H1 (cell line): ENCODE results near the gene RAPGEF5. TPM values are rescaled to one million over a fixed set of nuclear protein-coding genes. Genes with fewer than 3 reads are reported as not detected.

Source experiments
- CTCF ChIA-PET: fragments of 300-600 bp; sonication (Branson Sonifier 250); formaldehyde crosslinking; loops from one replicate; lab custom pipeline; 2021; ENCODE audit not compliant: partially characterized antibody; lab: Charles Lee
- POLR2A ChIA-PET: fragments of 300-600 bp; sonication (Branson Sonifier 250); formaldehyde crosslinking; loops from one replicate; lab custom pipeline; 2021; ENCODE audit warnings: inconsistent platforms; ENCODE audit not compliant: partially characterized antibody; lab: Charles Lee
- DNase-seq, 2 experiments: peaks; one replicate each; pipeline versions ENCODE4 v3.0.0 to v3.0.0-alpha.2; 2010 to 2022; ENCODE audit warnings: low spot score in 2 of 2, low read depth in 1 of 2, mixed read lengths in 1 of 2
- FAIRE-seq: peaks from 2 replicates; lab custom pipeline; 2011; peaks lifted over from hg19 to GRCh38; lab: Jason Lieb, UNC
- H2AFZ ChIP-seq: 2 replicates; pipeline ENCODE4 v1.8.1; 2012; ENCODE audit warnings: low read length, inconsistent platforms
- H2AK5ac ChIP-seq: 2 replicates; pipeline ENCODE4 v1.6.1; 2013; ENCODE audit warnings: low read depth, low read length
- H2BK120ac ChIP-seq: replicated peaks from 2 replicates; pipeline ENCODE3; 2013; ENCODE audit warnings: low read depth, low read length, inconsistent platforms
- H2BK12ac ChIP-seq: 2 replicates; pipeline ENCODE4 v1.6.1; 2013; ENCODE audit warnings: low read depth, low read length
- H2BK15ac ChIP-seq: 2 replicates; pipeline ENCODE4 v1.6.1; 2013; ENCODE audit warnings: low read length
- H2BK20ac ChIP-seq: 2 replicates; pipeline ENCODE4 v1.6.1; 2013; ENCODE audit warnings: low read length
- H2BK5ac ChIP-seq: 2 replicates; pipeline ENCODE4 v1.6.1; 2013; ENCODE audit warnings: low read depth, low read length
- H3K14ac ChIP-seq: 2 replicates; pipeline ENCODE4 v1.6.1; 2013; ENCODE audit warnings: inconsistent platforms; ENCODE audit not compliant: insufficient read length
- H3K18ac ChIP-seq: 2 replicates; pipeline ENCODE4 v1.6.1; 2013; ENCODE audit warnings: low read length; ENCODE audit errors: extremely low read depth
- H3K23ac ChIP-seq: 2 replicates; pipeline ENCODE4 v1.6.1; 2013; ENCODE audit warnings: inconsistent platforms; ENCODE audit not compliant: insufficient read length
- H3K23me2 ChIP-seq: 2 replicates; pipeline ENCODE4 v1.6.1; 2013; ENCODE audit warnings: low read depth, low read length
- H3K27ac ChIP-seq: 2 replicates; pipeline ENCODE4 v1.6.1; 2011; ENCODE audit warnings: low read depth, low read length, inconsistent platforms
- H3K27me3 ChIP-seq, 4 experiments: replicated peaks in 1 of 4; 1 replicate in 1 of 4; 2 replicates in 3 of 4; pipeline versions ENCODE4 v1.6.1 to v1.8.1; 2011 to 2013; ENCODE audit warnings: low read length in 3 of 4, mild to moderate bottlenecking in 3 of 4, inconsistent platforms in 2 of 4, mixed read lengths in 2 of 4, moderate library complexity in 1 of 4; ENCODE audit not compliant: control insufficient read depth in 3 of 4, insufficient read depth in 3 of 4; ENCODE audit errors: extremely low read depth in 1 of 4
- H3K36me3 ChIP-seq, 4 experiments: 2 replicates each; pipeline versions ENCODE4 v1.6.1 to v1.8.1; 2011 to 2013; ENCODE audit warnings: mild to moderate bottlenecking in 4 of 4, low read length in 3 of 4, moderate library complexity in 2 of 4, control low read depth in 1 of 4, inconsistent platforms in 1 of 4; ENCODE audit not compliant: insufficient read depth in 4 of 4, control insufficient read depth in 2 of 4
- H3K4ac ChIP-seq: replicated peaks from 2 replicates; pipeline ENCODE3; 2013; ENCODE audit warnings: low read length, low read depth, mixed read lengths, inconsistent platforms; ENCODE audit not compliant: insufficient read length
- H3K4me1 ChIP-seq, 4 experiments: replicated peaks in 1 of 4; 1 replicate in 1 of 4; 2 replicates in 3 of 4; pipeline versions ENCODE4 v1.6.1 to v1.8.1; 2011 to 2013; ENCODE audit warnings: low read length in 3 of 4, inconsistent platforms in 2 of 4, mixed read lengths in 1 of 4; ENCODE audit not compliant: insufficient read depth in 4 of 4, control insufficient read depth in 3 of 4
- H3K4me2 ChIP-seq, 2 experiments: 2 replicates each; pipeline versions ENCODE4 v1.6.1 to v1.8.1; 2011 to 2013; ENCODE audit warnings: low read depth in 2 of 2, low read length in 2 of 2, control low read depth in 1 of 2, inconsistent platforms in 1 of 2, mild to moderate bottlenecking in 1 of 2; ENCODE audit not compliant: insufficient read depth in 1 of 2
- H3K4me3 ChIP-seq, 4 experiments: fragments of 200-600, 300-600 bp in 1 of 4; sonication (generic), shearing (Covaris generic), sonication (Bioruptor Twin) in 1 of 4; 2 replicates each; pipeline versions ENCODE4 v1.5.1 to v1.8.1; 2011 to 2016; ENCODE audit warnings: low read length in 4 of 4, low read depth in 3 of 4, control low read depth in 2 of 4, inconsistent platforms in 2 of 4, mild to moderate bottlenecking in 2 of 4, mixed read lengths in 1 of 4, moderate library complexity in 1 of 4; ENCODE audit not compliant: insufficient read depth in 2 of 4; ENCODE audit errors: extremely low read depth in 1 of 4
- H3K56ac ChIP-seq: replicated peaks from 2 replicates; pipeline ENCODE3; 2013; ENCODE audit warnings: low read depth, mild to moderate bottlenecking, mixed read lengths, low read length, inconsistent platforms; ENCODE audit not compliant: insufficient read length
- H3K79me1 ChIP-seq: 2 replicates; pipeline ENCODE4 v1.6.1; 2013; ENCODE audit warnings: low read depth, low read length, control low read depth
- H3K79me2 ChIP-seq, 2 experiments: 2 replicates each; pipeline versions ENCODE4 v1.6.1 to v1.8.1; 2012 to 2013; ENCODE audit warnings: low read length in 2 of 2, mild to moderate bottlenecking in 2 of 2, inconsistent platforms in 1 of 2; ENCODE audit not compliant: insufficient read depth in 2 of 2, control insufficient read depth in 1 of 2
- H3K9ac ChIP-seq, 4 experiments: replicated peaks in 1 of 4; 1 replicate in 1 of 4; 2 replicates in 3 of 4; pipeline versions ENCODE4 v1.6.1 to v1.8.1; 2011 to 2013; ENCODE audit warnings: low read depth in 3 of 4, low read length in 3 of 4, control low read depth in 2 of 4, mild to moderate bottlenecking in 2 of 4, moderate library complexity in 2 of 4, inconsistent platforms in 1 of 4; ENCODE audit errors: extremely low read depth in 1 of 4
- H3K9me3 ChIP-seq, 2 experiments: 2 replicates each; pipeline versions ENCODE4 v1.6.1 to v1.8.1; 2012 to 2013; ENCODE audit warnings: mild to moderate bottlenecking in 2 of 2, moderate library complexity in 2 of 2, control low read depth in 1 of 2, inconsistent platforms in 1 of 2, low read depth in 1 of 2, low read length in 1 of 2, mixed read lengths in 1 of 2; ENCODE audit not compliant: insufficient read depth in 2 of 2
- H4K20me1 ChIP-seq, 2 experiments: replicated peaks in 1 of 2; 2 replicates each; pipeline versions ENCODE3 to v1.8.1; 2011 to 2013; ENCODE audit warnings: inconsistent platforms in 2 of 2, low read length in 2 of 2, mild to moderate bottlenecking in 1 of 2; ENCODE audit not compliant: insufficient read depth in 2 of 2, control insufficient read depth in 1 of 2
- H4K5ac ChIP-seq: 2 replicates; pipeline ENCODE4 v1.6.1; 2013; ENCODE audit warnings: low read length, low read depth, mixed read lengths, inconsistent platforms; ENCODE audit not compliant: insufficient read length
- H4K8ac ChIP-seq: 2 replicates; pipeline ENCODE4 v1.8.0; 2013; ENCODE audit warnings: mild to moderate bottlenecking, moderate library complexity, low read length, inconsistent platforms; ENCODE audit not compliant: insufficient read depth; ENCODE audit errors: extremely low read depth
- H4K91ac ChIP-seq: replicated peaks from 2 replicates; pipeline ENCODE3; 2013; ENCODE audit warnings: low read length, mixed read lengths, inconsistent platforms; ENCODE audit not compliant: insufficient read length
- BCL11A ChIP-seq, 2 experiments: IDR thresholded peaks; one replicate each; pipeline ENCODE4 v1.6.1; 2011; ENCODE audit warnings: low read depth in 2 of 2, low read length in 2 of 2, mild to moderate bottlenecking in 2 of 2
- GABPA ChIP-seq: IDR thresholded peaks from 2 replicates; pipeline ENCODE4 v1.6.1; 2011; ENCODE audit warnings: mild to moderate bottlenecking, low read length, moderate library complexity, borderline replicate concordance; ENCODE audit not compliant: insufficient read depth
- HDAC2 ChIP-seq, 2 experiments: fragments of 300-600 bp in 1 of 2; sonication (generic) in 1 of 2; IDR thresholded peaks; 2 replicates each; pipeline ENCODE4 v1.6.1; 2011 to 2012; ENCODE audit warnings: low read depth in 2 of 2, low read length in 2 of 2, mild to moderate bottlenecking in 2 of 2, moderate library complexity in 2 of 2, borderline replicate concordance in 1 of 2, inconsistent platforms in 1 of 2
- SIRT6 ChIP-seq: IDR thresholded peaks from one replicate; pipeline ENCODE4 v1.7.1; 2012; ENCODE audit warnings: low read length, inconsistent platforms
- SP2 ChIP-seq: IDR thresholded peaks from 2 replicates; pipeline ENCODE4 v1.6.1; 2012; ENCODE audit warnings: mild to moderate bottlenecking, low read length, inconsistent platforms
- WGBS, 2 experiments: shearing (Covaris generic) in 1 of 2; methylation state at CpG; one replicate each; pipeline versions ENCODE4 v1.1.6 to v1.1.7; 2013 to 2015; ENCODE audit warnings: low lambda C conversion rate in 2 of 2, mixed read lengths in 2 of 2, inconsistent platforms in 1 of 2, low coverage in 1 of 2, missing lambda C conversion rate in 1 of 2; ENCODE audit not compliant: insufficient replicate concordance in 2 of 2, insufficient coverage in 1 of 2, insufficient read length in 1 of 2; ENCODE audit errors: extremely low coverage in 1 of 2, missing lambda C conversion rate in 1 of 2; 5-methylcytosine and 5-hydroxymethylcytosine counted together
- polyA plus RNA-seq, 7 experiments: library from polyadenylated mRNA; depleted of rRNA in 3 of 7; stranded (reverse) in 5 of 7; unstranded in 2 of 7; fragments of >200 nt in 5 of 7; fragments of 200-250 nt in 2 of 7; gene quantifications; 1 replicate in 5 of 7; 2 replicates in 1 of 7; 4 replicates in 1 of 7; pipeline versions ENCODE4 v1.2.1 to v1.2.3, GENCODE V29; 2011 to 2013; ENCODE audit warnings: missing spikeins in 2 of 7, mixed read lengths in 2 of 7
- total RNA-seq: library from RNA; stranded (reverse); fragmentation: NEBNext Ultra II Directional; extraction: Animal tissue kit (Norgen Biotek cat#: 25700); gene quantifications from 2 replicates; pipeline ENCODE4 v1.2.1, GENCODE V29; 2021
- TF ChIP-seq, protein P1 (sequence below): IDR thresholded peaks from 2 replicates; pipeline ENCODE4 v1.6.1; 2012; ENCODE audit warnings: inconsistent platforms

The RAPGEF5 gene
- total and polyA plus RNA-seq, 2 of the 8 experiments (the other 6 are each of a cell fraction or from before 2014, with no cell fraction given): 4.4 to 22.9 TPM

DNA sequence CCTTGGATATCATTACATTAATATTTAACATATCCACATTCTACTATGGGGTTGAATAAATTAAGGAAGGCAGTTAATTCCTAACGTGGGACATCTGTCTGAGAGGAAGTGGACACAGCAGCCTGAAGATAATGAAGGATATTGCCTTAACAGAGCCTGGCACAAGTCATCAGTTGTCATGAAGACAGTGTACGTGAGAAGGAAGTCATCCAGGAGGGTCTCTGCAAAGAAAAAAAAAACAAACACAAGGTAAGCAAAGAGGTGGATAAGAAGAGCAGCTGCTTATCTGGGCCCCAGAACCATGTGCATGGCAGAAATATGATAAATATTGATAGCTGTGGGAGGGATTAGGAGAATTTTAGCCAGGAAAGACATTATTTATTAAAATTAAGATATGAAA lies 190.0 kb downstream of the RAPGEF5 start:
- Histone ChIP-seq H2AFZ (no peak overlapping the region), H2BK5ac (no peak overlapping the region), H4K5ac (no peak overlapping the region), H4K8ac (no peak overlapping the region)
- TF ChIP-seq HDAC2 (IDR thresholded peaks at IDR 0.05; ENCODE audit: borderline replicate concordance in 1 of 2, low read depth in 2 of 2, low read length in 2 of 2) (no peak), GABPA (no peak), BCL11A (IDR thresholded peaks at IDR 0.05; ENCODE audit: low read depth in 2 of 2, low read length in 2 of 2) (no peak), SP2 (no peak), SIRT6 (no peak)
- TF ChIP-seq, protein P1, sequence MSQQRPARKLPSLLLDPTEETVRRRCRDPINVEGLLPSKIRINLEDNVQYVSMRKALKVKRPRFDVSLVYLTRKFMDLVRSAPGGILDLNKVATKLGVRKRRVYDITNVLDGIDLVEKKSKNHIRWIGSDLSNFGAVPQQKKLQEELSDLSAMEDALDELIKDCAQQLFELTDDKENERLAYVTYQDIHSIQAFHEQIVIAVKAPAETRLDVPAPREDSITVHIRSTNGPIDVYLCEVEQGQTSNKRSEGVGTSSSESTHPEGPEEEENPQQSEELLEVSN: no peak
- TF ChIP-seq, all 59 proteins: peak for 0
- ChIA-PET CTCF (interaction anchor here (2.0 kb wide), 1 partner anchor 8 kb away, joined by 5 read pairs; no protein-coding TSS in a partner anchor), POLR2A (no interaction called here)
- no peaks in the 10 kb centered on the region for H3K9me3 ChIP-seq
- H3K4me2 ChIP-seq: no peak overlapping the region
- no peak overlapping the region for H4K91ac ChIP-seq
- no peaks in the 10 kb centered on the region for H4K20me1 ChIP-seq
- 88% methylated on average over 2 of the region's 2 CpGs; no CpG with 5 or more reads in 1 of the 2 experiments for WGBS, 2 experiments
- H2AK5ac ChIP-seq: no peak overlapping the region
- H2BK20ac ChIP-seq: no peak overlapping the region
- H3K18ac ChIP-seq: no peak overlapping the region
- no peaks in the 10 kb centered on the region for H3K36me3 ChIP-seq
- DNase-seq: no peak
- no peak overlapping the region for H3K4me3 ChIP-seq
- no peaks in the 10 kb centered on the region for H3K23me2 ChIP-seq
- no peak overlapping the region for H3K9ac ChIP-seq
- no peak overlapping the region for H3K23ac ChIP-seq
- H3K56ac ChIP-seq: no peak overlapping the region
- H2BK15ac ChIP-seq: no peak overlapping the region
- no peaks in the 10 kb centered on the region for H3K79me1 ChIP-seq
- H3K27me3 ChIP-seq: no peaks in the 10 kb centered on the region
- no peak overlapping the region for H2BK12ac ChIP-seq
- H2BK120ac ChIP-seq: no peak overlapping the region
- no peak for FAIRE-seq
- no peaks in the 10 kb centered on the region for H3K79me2 ChIP-seq
- no peak overlapping the region for H3K27ac ChIP-seq
- H3K4ac ChIP-seq: no peak overlapping the region
- no peak overlapping the region for H3K14ac ChIP-seq
- H3K4me1 ChIP-seq: no peaks in the 10 kb centered on the region
